Cardiac ventricle fibroblast (primary cell): ENCODE results near the gene TPST2. TPM values are rescaled to one million over a fixed set of nuclear protein-coding genes. Genes with fewer than 3 reads are reported as not detected.

Experiments
- total RNA-seq: library from RNA; depleted of rRNA; stranded (reverse); fragments of >200 nt; gene quantifications from 2 replicates; pipeline ENCODE4 v1.2.3, GENCODE V29; 2015

Gene TPST2
- 20.3 and 21.0 TPM in 2 replicates for total RNA-seq

DNA sequence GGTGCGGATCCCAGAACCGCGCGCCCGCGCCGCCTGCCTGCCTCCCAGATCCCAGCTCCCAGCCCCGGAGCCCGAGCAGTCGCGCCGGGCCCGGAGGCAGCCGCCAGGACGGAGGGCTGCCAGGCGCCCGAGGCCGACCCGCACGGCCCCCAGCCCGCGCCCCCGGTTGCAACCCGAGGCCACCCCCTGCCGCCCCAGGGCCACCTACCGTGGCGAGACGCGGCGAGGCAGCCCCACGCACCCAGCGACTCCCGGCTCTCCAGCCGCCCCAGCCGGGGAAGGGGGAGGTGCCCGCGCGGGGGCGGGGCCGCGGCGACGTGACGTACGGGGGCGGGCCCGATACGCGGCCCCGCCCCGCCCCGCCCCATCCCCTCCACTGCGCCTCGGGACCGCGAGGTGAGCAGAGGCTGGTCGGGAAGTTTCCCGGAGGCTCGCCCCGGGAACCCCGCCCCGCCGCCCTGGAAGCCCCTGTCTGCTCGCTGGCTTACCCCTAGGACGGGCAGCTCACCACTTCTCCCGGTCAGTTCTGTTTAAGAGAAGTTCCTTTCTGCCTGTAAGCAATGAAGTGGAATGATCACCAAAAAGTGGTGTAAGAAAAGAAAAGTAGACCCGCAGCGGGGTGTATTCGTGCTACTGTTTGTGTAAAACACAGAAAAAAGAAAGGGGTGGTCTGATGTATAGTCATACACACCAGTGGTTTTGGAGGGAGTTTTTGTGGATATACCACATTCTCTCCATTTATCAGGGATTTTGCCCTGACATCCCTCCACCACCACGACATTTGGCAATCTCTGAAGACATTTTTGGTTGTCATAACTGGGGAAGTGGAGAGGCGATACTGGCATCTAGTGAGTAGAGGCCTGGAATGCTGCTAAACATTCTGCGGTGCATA, at the start of gene TPST2:
Gene TPST2, minus strand, starts transcription at position 288 of the 892 bp plus-strand sequence. CDS start 48,502 bp downstream, outside the sequence.

DNA sequence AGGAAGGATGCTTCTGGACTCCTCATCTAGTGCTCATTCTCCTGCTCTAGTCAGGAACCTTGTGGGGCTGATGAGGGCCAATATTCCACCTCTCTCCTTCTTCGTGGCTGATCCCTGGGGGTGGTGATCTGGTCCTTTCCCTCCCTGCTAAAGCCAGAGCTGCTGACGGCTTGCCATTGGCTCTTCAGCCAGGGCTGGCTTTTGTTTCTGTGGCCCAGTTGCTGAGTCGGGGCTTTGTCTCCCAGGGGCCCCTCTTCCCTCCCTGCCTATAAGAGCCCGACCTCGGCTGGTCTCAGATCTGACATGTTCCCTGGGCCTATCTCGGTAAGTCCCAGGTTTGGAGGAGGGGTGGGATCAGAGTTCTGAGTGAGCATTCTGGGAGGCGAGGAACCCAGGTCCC, 31.7 kb upstream of the TPST2 start, which contains the start of gene CRYBA4:
Gene CRYBA4, plus strand, starts transcription at position 301 of the 400 bp plus-strand sequence. CDS start 634 bp downstream, outside the sequence.

DNA sequence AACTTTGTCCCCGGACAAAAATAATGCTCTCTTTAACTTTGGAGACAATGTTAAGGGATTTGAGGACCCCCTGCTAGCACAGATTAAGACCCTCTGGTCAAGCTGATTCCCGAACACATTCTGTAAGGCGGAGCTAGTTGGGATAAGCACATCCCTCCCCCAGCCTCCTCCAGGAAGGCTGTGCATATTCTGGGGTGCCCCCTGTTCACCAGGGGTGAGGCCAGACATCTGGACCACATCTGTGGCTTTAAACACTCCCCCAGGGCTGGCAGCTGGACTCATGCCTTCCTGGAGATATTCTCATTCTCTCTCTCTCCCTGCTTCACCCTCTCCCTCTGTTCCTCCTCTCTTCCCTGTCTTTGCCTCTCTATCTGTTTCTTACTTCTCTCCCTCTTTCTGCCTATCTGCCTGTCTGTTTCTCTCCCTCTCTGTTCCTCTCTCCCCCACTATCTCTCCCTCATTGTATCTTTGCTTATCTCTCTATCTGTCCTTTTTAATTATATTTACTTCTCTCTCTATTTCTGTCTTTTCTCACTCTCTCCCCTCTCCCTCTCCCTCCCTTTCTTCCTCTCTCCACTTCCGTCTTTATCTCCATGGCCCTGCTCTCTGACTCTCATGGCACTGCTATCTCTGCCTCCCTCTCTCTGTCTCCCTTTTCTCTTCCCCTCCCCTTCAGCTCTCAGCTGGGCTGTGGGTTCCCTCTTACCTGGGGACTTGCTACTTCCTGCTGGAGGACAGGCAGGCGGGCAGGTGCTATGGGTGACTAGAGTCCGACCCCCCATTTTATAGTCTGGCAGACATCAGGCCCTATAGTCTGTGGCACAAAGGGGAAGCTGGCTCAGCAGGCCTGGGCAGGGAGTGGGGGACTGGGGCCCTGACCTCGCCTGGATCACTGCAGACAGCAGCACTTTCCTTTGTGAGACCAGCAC, 27.6 kb upstream of the TPST2 start, which contains the start of gene CRYBB1:
Gene CRYBB1, minus strand, starts transcription at position 757 of the 929 bp plus-strand sequence. CDS start 1,708 bp downstream, outside the sequence.

DNA sequence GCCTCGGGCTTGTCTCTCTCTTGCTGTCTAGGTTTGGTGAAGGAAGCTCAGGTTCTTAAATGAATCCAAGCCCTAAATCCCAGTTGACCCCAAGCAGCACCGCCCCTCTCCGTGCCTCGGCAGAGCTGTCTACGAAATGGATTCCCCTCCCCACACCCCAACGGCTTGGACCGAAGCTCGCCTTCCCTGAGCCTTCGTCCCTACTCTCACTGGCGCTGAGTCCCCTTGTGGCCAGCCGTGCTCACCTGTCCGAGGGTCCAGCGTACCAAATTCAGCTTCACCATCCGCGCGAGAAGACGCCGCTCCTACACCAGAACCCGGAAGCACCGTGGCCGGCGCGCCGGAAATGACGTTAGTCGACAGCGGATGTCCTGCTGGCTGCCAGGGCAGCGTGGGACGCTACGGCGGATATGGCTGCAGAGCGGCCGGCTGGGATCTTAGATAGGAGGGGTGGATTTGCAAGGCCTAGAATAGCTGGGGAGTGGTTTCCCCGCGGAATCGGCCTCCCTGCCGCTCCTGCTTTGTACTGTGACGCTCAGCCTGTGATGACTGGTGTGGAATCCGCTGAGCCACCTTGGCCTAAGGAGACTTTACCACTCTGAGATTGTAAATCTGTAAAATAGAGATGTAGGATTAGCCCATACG, 77.7 kb downstream of the TPST2 start, which contains the start of gene TFIP11:
Gene TFIP11, minus strand, starts transcription at position 325 of the 645 bp plus-strand sequence. CDS start 2,201 bp downstream, outside the sequence.

DNA sequence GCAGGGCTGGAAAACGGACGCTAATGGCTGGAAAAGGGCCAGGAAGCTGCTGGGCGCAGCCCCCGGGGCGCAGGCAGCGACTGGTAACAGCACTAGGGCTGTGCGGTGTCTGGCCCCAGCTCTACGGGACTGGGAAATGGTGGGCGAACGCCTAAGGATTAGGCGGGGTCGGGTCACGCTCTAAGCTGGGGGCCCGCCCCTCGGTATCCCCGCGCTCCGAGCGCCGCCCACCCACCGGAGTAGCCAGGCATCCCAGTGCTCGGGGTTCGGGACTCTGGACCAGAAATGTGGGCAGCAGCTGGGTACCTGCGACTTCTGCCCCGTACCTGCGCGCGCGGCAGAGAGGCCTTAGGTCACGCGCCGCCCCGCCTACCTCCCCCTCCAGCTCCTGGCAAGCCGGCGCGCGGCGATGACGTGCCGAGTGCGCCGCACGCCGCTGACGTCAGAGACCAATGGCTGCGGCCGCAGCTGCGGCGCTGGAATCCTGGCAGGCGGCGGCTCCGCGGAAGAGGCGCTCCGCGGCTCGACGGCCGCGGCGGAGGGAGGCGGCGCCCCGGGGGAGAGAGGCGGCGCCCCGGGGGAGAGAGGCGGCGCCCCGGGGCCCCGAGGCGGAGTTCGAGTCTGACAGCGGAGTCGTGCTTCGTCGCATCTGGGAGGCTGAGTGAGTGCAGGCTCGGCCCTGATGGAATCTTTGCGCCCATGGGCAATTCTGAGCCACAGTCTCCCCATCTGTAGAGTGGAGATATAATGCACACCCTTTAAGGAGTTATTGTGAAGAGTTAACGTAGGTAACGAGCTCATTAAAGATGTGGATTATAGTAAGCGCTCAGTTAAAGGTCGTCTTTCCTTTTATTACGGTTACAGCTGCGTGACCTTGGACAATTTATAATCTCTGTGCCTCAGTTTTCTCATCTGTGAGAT, 106.2 kb downstream of the TPST2 start, which contains the start of the genes HPS4 and SRRD:
Gene HPS4, minus strand, starts transcription at position 345 of the 921 bp plus-strand sequence. CDS start 2,021 bp downstream, outside the sequence.
Gene SRRD, plus strand, starts transcription at position 439 of the 921 bp plus-strand sequence. Its CDS starts 14 bp downstream, at position 453.

Other genes starting within 250 kb of the TPST2 start
- gene ASPHD2, start 160.9 kb downstream of the TPST2 start, total RNA-seq, result 1.2 and 2.9 TPM in 2 replicates
- gene HPS4, start 106.3 kb downstream of the TPST2 start, total RNA-seq, result 17.1 and 24.1 TPM in 2 replicates
- 11.0 and 12.3 TPM in 2 replicates for gene SRRD, start 106.3 kb downstream of the TPST2 start, total RNA-seq
- gene TFIP11, start 77.7 kb downstream of the TPST2 start, total RNA-seq, result 16.2 and 18.7 TPM in 2 replicates
- gene CRYBB1, start 27.9 kb upstream of the TPST2 start, total RNA-seq, result not detected in 2 replicates
- not detected in 2 replicates for gene CRYBA4, start 31.8 kb upstream of the TPST2 start, total RNA-seq
- gene MIAT, start 67.5 kb upstream of the TPST2 start, total RNA-seq, result 0.06 and 0.10 TPM in 2 replicates